GM18526 (cell line): ENCODE data around the gene PDZD2.

Experiments used
- POLR2A ChIP-seq: IDR thresholded peaks from 3 replicates; pipeline ENCODE4 v1.6.1; 2011; ENCODE audit not compliant: insufficient read length; ENCODE audit errors: extremely low read depth

PDZD2 gene

DNA sequence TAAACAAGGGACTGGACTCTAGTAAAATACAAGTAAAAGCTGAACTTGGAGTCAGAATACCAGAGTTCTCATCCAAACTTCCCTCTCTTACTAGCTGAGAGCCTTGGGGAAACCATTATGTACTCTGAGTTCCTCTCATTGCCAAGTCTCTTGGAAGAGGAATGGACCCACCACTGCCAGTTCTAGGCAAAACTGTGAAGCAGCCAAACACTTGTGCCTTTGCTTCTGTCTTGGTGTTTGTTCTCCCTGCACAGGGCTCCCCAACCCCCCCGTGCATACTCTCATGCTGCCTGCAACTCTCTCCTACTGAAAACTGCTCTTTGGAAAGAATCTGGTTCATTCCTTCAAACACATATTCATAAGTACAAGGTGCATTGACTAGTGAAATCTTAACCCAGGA, 102.6 kb downstream of the PDZD2 start:
- no peak for TF ChIP-seq POLR2A

DNA sequence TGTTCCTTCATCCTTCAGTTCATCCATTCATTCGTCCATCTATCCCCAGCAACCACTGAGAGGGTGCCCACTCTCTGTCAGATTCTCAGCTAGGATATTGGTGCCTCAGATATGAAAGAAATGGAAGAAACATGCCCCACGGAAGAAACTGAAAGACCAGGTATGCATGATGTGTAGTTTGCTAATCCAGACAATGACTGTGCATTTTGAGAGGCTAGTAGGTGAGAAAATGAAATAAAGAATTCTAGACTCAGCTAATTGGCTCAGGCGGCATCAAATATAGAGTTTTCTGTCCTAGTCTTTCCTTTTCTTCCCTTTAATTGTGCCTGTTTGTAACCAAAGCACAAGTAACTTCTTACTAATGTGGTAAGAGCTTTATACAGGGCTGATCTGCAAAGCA, 104.7 kb downstream of the PDZD2 start:
- no peak for TF ChIP-seq POLR2A

DNA sequence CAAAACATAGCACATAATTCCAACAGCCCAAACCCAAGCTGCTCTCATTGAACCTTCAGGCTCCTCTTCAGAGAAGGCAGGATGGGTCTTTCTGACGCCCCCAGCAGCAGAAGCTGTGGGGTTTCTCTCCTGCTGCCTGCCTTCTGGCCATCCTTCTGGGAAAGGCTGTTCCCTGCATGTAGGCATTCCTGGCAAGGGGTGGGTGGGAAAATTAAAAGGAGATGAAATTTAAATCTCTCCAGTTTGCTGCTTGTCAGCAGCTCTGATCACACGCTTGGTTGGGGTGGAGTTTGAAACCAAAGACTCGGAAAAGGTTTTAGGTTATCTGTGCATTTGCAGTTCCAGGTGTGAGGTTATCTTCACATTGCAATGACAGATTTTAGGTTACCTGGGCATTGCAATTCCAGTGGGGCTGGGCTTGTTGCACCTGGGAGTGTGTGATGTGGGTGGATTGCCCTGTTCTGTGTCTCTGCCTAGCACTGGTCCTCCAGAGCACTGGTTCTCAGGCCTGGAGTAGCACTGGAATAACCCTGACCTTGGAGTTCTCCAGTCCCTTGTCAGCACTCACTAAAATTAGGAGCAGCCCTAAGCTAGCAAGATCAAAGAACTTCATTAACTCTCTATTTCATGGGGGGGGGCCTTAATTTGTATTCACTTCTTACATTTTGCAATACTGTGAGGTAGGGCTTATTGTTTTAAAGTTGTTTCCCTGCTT, 109.7 kb downstream of the PDZD2 start:
- no peak for TF ChIP-seq POLR2A

DNA sequence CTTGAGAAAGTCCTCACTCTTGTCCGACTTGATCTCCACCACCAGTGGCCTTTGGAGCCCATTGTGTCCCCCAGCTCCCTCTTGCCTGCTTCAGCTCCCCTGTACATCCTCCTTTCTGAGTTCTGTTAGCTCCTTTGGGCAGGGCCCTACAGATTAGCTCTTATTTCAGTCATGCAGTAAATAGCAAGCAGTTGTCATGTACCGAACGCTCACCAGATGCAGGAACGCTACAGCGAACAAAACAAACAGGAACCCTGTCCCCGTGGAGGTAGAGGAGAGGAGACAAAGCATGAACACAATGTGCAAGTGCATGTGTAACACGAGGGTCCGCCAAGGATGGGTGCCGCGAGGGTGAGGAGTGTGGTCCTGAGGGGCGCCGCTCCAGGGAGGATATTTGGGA, 111.3 kb downstream of the PDZD2 start:
- TF ChIP-seq POLR2A = no peak

DNA sequence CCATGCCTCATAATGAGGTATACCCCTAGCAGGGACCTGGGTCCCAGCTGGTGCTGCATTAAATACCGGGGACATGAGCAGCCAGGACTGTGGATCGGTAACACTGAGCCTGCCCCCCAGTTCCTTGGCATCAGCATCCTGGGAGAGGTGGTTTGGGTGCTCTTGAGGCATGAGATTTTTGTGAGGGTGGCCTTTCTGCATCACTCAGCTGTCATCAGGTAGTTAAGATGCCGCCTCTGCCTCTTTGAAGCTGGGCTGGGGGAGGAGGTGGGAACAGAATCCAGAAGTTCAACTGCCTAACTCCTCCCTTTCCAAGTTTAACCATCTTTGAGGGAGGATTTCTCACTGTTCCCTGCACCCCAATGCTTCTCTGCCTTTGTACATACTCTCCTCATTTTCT, 112.7 kb downstream of the PDZD2 start:
- no peak for TF ChIP-seq POLR2A

DNA sequence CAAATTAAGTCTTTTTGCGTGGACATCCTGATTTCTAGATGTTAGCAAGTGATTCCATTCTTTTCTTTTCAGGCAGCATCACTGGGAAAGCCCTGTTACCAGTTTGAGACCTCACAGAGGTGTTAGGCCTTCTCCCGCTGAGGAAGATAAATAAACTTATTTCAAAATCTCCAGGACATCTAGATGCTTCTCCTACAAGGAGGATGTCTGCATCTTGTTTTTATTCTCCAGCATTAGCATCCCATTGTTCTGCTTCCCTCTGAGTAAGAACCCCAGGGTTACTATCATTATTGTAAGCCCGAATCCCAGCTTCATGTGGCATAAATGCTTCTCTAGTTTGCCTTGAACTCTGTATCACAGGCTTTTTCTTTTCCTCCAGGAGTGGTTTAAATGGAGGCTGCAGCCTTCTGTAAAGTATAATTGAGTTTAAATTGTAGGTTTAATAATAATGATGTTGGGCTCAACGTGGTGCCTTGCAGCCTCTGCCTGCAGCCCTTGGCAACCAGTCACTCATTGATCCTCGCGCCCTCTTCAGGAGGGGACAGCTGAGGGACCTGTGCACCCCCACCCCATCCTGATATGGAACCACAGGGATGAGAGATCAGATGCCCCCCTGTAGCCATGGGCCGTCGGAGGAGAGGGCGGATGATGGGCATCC, 114.9 kb downstream of the PDZD2 start:
- no peak for TF ChIP-seq POLR2A

DNA sequence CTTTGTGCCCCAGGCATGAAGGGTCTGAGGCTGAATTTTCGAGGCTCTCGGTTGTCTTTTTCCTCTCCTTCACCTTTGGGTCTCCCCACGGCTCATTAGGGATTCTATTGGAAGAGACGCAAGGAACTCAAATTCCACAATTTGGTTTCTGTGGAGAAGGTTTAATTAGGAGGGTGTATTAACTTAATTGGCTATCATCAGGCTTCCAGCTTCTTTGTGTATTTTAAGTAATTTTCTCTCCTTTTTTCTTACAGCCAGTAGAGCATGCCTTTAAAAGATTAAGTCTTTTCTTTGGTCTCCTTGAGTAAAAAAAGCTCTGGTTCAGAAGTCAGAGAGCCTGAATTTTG, 115.4 kb downstream of the PDZD2 start:
- no peak for TF ChIP-seq POLR2A

DNA sequence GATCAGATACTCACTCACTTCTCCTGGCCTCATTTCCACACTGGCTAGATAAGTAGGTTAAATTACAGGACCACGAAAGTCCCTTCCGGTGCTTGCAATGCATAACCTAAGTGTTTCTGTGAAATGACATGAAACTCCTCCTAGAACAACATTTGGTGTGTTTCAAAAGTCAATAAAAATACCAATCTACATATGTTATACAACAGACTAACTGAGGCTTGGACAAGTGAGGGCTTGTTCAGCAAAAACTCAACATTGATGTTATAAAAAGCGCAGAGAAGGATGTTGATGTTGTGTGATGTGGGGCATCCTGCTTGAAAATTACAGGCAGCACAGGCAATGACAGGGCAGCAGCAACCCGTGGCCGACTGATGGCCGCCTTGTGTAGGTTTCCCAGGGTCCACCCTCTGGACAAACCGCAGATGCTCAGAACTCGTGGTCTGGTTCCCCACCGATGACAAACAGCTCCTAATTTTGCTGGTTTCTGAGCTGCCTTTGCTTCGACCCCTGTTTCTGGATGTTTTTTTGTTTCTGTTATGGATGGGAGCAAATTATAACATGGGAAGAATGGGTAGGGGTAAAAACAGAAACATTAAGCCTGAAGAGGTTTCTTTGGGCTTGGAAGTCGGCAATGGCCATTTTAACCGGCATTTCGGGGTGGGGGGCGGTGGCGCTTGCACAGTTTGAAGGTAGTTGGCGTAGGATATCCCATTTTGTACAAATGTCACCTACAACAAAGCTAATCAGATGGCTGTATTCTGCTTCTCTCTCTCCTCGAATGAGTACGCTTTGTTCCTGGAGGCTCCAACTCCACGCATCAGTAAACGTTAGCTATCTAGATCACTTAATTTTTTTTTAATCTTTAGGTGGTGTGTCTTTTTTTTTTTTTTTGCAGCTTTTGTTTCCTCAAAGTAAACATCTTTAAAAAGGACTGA, 116.1 kb downstream of the PDZD2 start:
- TF ChIP-seq POLR2A = no peak

DNA sequence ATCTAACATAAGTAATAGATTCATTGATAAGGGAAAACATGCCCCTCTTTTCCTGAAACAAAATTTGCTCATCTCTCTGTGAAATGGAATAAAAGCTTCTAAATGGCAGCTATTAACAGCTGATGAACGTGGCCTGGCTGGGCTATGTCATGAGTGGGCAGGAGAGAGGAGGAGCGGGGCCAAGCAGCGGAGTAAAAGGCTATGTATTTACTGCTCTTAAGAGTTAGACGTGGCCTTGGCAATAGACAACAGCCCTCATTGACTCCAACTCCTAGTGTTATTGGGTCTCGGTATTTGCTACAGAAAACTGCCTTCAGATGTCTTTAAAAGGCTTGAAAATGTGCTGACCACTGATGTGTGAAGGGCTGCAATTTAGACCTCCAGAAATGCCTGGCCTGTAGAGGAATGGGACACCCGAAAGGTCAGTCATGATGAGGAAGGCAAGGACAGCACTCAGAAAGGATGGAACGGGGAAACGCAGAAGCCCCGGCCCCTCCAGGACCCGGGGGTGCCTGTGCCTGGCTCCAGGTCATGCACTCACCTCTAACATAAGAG, 116.8 kb downstream of the PDZD2 start:
- TF ChIP-seq POLR2A = no peak

DNA sequence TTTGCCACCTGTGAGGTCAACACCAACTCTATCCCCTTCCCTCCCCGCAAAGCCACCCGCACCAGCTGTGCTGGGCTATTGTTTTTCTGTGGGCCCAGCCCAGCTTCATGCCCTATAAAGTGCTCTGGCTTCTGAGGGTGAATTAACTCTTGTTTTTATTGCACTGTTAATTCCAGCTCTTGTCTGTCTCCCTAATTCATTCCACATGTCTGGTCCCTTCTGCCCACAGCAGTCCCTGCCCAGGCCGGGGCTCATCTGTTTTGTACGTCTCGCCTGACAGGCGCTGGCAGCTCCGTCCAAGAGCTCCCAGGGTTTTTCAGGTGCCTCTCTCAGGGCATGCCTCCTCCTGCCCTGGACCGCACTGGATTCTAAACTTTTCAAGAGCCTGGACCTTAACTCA, 118.9 kb downstream of the PDZD2 start:
- no peak for TF ChIP-seq POLR2A

DNA sequence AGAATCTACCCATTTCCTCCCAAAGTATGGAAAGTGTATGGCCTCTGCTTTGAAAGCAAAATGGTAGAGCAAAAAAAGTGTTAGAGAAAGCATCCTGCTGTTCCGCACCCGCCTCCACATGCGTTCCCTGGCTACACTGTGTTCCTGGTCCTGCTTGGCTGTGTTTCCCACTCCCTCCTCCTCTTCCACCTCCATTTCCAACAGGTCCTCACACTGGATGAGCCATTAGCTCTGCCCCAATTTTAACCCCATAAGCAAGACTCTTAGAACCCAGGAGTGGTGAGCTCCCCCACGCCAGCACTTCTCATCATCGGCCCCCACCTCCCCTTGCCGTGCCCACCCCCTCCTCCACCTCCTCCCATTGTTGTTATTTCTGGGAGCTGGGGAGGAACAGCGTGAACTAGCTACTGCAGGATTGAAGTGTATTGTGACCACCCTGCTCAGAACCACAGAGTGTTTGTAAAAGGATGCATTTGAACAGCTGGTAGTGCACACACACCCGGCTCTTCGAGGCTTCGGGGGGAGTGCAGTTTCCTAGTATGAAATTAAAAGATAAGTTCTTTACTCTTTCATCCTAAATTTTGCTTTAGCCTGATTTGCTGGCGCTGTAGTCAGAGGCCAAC, 120.0 kb downstream of the PDZD2 start:
- no peak for TF ChIP-seq POLR2A

DNA sequence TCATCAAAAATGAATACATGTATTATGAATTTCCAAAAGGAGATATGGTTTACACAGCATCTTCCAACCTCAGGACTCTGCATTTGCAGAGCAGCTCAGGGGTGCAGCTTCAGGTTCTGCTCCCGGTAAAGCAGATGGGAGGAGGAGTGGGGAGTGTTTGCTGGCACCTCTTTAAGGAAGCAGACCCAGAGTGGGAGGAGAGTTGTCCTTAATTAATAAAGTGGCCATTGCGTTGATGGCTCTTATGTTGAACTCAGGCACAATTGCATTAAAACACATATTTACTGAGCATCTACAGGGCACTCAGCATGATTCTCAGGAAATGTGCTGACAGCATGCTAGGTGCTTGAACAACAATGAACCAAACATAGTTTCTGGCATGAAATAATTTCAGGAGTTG, 121.0 kb downstream of the PDZD2 start:
- no peak for TF ChIP-seq POLR2A

DNA sequence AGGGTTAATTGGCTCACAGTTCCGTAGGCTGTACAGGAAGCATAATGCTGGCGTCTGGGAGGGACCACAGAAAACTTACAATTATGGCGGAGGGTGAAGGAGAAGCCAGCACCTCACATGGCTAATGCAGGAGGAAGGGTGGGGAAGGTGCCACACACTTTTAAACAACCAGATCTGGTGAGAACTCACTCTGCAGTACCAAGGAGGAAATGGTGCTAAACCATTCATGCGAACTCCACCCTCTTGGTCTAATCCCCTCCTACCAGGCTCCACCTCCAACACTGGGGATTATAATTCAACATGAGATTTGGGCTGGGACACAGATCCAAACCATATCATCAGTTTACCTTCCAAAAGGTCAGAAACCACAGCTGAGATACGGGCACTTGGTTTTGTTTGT, 122.9 kb downstream of the PDZD2 start:
- TF ChIP-seq POLR2A = no peak

DNA sequence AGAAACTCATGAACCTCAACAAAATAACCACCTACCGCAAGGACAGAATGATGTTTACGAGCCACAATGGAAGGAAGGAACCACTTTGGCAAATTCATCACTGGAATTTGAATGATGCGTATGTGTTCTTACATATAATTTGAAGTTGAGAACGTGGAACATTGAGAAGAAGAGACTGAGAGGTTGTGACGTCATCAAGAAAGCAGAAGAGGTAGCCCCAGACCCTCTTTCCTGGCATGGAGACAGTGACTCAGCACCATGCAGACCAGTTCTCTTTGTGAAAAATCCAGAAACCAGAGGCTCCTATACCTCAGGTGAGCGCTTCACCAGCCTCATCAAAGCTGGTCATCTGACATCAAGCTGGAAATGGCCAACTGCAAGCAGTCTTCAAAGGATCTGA, 124.5 kb downstream of the PDZD2 start:
- no peak for TF ChIP-seq POLR2A

DNA sequence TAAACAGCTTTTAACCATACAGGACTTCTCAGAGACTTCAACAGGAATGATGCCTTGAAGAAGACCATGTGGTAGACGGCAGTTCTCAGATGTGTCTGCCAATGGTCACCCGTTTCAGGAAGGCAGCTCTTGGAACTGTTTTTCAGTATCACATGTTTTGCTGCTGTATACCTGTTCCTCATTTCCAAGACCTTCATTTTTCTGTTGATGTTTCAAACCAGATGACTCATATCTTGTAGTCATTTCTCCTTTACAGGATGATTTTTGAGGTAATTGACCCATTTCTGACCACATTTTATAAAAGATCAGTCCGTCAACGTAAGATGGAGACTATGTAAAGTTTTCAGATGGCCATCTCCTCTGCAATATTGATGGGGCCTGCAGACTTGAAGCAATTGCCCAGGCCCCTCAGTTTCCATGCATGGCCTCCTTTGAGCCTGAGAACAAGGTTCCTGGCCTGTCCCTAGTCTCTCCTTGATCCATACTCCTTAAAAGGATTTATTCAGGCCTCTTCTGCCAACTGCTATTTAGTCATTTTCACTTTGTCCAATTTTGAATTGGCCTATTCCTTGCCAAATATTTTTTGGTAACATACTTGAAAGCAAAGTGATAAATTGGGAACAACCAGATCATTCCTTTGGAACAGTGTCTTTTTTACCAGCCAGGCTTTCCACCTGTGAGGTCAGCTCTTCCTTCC, 128.6 kb downstream of the PDZD2 start:
- TF ChIP-seq POLR2A = no peak

DNA sequence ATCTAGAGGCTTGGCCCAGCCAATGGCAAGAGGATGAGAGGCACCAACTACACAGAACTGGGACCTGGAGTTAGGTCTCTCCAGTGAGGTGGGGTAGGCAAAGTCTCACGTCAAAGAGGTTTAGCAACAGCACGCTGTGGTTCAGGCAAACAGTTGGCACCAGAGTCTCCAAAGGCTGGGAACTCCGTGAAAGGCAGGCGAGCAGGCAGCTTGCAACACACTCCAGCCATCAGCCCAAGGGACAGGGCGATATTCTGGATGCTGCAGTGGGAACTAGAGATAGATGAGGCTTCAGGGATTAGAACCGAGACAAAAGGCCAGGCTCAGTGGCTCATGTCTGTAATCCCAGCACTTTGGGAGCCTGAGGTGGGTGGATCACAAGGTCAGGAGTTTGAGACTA, 129.1 kb downstream of the PDZD2 start:
- TF ChIP-seq POLR2A = no peak
